NCI-H1417 (cell line): ENCODE results near the gene LGALS9C.
"Not testable (repeated sequence)": the region's sequence is repeated elsewhere in the genome, so short reads cannot be mapped to it uniquely, and the experiment has no call there.

Source experiments
- DNase-seq, 3 experiments: peaks; one replicate each; lab custom pipeline; 2025; lab: John Stamatoyannopoulos, UW

Gene LGALS9C

DNA sequence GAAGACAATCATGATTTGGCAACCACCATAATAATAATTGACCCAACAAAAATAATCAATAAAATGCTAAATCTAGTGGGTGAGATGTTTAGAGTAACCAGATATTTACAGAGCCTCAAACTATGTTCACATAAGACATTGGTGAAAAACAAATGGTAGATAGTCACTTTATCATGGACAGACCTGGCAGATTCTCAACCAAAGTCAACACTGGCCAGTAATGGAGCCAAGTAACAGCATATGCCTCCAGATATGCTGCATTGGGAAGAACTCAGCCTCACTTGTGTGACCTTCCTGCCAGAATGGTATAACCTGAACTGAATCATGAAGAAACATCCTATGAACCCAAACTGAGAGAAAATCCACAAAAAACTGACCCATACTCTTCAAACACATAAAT lies 53.8 kb downstream of the LGALS9C start:
- not testable (repeated sequence) for DNase-seq

DNA sequence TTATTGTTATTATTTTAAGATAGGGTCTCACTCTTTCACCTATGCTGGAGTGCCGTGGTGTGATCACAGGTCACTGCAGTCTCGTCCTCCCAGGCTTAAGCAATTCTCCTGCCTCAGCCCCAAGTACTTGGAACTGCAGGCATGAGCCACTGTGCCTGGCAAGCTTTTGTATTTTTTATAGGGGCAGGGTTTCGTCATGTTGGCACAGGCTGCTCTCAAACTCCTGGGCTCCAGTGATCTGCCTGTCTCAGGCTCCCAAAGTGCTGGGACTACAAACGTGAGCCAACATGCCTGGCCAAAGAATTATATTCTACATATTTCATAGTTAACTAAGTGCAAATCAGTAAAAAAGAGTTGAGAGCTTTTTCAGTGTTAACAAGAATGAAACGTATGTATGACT lies 65.6 kb downstream of the LGALS9C start:
- not testable (repeated sequence) for DNase-seq

DNA sequence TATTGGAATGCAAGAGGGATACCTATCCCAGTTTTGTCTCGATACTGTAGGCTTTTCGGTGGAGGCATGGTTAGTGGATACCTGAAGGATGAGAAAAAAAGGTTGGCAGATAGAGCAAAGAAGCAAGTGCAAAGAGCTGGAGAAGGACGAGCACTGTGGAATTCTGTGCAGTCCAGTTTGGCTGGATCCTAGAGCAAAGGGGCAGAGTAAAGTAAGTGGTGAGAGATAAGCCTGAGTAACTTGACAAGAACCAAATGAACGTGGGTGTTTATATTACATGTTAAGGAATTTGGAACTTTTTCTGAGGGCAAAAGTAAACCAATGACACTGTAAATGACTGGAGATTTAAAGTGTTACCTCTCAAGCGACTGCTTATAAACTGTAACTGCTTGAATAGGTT lies 66.3 kb downstream of the LGALS9C start:
- DNase-seq = not testable (repeated sequence)
